ENCODE data around the gene HSPA12A.

Gene HSPA12A

DNA sequence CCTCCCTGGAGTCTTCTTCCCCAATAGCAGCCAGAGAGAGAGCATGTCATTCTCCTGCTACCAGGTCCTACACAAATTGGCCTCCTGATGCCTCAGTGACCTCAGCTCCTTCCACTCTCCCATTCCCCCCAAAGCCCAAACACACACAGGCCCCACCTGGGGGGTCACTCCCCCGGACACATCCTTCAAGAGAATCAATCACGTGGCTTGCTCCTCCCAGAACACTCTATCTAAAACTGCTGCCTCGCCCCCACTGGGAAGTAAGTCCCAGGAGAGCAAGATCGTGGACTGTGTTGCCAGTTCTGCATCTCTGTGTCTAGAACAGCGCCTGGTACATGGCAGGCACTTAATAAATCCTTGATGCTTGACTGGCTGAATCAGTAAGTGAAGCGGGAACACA lies 2.5 kb upstream of the HSPA12A start:
- no peak for DNase-seq (ENCODE audit: extremely low read depth in 1 of 2, low read depth in 1 of 2)

DNA sequence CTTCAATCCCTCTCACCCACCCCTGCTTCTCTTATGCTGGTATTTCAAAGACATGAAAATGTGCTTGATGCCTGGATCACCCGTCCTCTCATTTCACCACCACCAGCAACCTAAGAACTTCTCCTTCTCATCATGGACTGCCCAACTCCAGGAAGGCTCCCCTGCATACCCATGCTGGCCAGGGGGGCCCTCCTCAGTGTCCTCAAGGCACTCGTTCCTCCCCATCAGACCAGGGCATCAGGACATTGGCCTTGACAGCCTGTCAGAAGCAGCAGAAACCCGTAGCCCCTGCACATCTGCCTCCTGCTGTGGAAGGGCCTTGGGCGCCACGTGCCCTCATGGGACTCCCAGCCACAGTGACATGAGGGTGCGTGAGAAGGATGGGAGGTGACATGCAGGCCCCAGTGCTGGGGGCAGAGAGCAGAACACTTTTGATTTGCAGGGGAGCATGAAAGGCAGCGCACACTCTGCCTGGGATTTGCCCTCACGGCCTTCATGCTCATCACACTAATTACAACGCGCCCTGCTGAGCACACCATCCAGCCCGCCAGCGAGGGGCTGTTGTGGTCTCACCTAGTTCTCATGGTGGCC lies 1.9 kb upstream of the HSPA12A start:
- no peak for DNase-seq (ENCODE audit: extremely low read depth in 1 of 2, low read depth in 1 of 2)

DNA sequence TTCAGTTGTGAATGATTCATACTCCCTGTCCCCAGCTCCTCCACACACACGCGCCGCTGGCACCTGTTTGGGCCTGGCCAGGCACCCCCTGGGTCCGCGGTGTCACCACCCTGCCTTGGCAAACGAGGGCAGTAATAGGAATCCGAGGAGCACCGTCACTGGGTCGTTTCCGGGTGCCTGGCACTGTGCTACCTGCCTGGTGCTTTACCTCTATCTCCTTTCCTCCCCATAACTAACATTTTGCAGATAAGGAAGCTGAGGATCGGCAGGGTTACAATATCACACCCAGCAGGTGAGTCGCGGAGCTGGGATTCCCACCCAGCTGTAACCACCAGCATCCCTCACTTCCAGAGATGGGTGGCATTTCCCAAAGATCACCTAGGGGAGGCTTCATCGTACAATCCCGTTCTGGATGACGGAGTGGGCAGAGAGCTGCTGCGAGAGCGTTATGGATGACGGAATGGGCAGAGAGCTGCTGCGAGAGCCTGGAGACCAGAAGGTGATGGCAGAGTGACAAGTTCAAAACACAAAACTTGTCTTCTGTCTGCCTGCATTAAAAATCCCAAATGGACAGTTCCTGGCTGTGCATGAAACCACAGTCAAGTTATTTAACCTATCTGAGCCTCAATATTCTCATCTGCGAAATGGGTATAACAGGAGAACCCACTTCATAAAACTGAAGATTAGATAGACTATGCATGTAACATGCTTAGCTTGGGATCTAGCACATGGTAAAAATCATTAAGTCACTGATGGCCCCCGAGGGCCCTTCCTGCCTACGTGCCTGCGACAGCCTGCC lies 1.1 kb upstream of the HSPA12A start:
- DNase-seq (ENCODE audit: extremely low read depth in 1 of 2, low read depth in 1 of 2): no peak

DNA sequence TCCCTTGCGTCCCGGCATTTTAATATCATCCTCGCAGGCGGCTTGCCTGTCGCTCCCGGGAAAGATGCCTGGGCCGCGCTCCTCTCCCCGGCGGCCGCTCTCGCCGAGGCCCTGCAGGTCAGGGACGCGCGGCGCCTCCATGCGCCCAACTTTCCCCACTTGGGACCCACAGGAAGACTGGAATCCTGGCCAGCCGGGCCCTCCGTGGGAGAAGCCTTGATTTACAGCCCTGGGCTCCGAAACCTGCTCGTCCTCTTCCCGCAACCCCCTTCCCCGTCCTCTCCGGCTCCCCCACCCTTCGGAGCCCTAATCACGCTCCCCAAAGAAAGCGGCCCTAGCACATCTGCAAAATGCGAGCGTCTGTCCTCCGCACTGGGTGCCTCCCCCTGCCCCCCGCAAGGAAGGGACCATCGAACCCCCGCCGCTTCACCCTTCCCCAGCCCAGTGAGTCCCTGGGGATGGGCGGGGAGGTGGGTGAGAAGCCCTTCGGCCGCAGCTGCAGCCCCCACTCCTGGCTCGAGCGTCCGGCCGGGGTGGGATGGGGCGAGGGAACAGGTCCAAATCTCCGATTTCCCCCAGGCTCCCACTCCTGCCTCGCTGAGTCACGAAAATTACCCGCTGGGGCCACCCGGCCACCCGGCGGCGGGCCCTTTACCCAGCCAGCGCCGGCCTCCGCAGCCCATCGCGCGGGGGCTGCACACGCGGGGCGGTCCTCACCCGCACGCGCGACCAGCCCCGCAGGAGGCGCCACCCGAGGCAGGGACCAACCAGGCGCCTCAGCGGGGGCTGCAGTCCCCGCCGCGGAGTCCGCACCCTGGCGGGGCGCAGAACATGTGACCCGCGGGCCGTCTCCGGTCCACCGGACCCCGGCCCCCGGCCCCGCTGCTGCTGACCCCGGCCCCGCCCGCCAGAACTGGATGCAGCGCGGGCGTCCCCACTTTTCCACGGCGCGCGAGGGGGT lies 695 bp downstream of the HSPA12A start:
- DNase-seq (ENCODE audit: extremely low read depth in 1 of 2, low read depth in 1 of 2): no peak

DNA sequence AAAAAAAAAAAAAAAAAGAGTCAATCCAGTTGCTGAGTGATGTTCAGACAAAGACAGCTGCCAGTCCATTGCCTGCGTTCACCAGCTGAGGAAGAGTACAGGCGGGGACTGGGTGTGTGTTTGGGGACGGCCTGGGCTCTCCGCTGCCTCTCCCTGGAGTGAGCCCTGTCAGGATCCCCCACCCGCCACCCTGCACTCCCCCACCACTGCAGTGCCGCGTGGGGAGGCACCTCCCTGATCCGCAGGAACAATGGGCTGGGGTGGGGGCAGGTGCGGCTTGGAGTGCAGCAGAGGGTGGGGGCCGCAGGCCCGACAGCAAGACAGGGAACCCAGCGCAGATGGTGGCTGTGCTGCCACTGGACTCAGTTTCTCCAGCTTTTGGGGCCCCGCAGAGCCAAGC lies 1.4 kb downstream of the HSPA12A start:
- no peak for DNase-seq (ENCODE audit: extremely low read depth in 1 of 2, low read depth in 1 of 2)

DNA sequence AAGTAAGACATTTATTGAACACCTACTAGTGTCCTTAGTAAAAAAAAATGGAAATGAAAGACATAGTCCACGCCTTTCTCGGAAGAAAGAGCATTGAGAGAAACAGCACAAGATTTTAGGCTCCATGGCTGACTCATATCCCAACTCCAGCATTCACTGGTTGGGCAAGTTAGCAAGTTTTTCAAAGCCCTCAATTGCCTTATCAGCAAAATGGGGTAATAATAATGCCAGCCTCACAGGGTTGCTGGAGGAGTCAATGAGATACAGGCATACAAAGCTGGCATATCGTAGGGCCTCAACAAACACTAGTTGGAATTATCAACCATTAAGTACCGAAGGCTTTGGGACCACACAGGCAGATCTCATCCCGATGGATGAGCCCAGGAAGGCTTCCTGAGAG lies 4.0 kb downstream of the HSPA12A start:
- no peak for DNase-seq (ENCODE audit: extremely low read depth in 1 of 2, low read depth in 1 of 2)

DNA sequence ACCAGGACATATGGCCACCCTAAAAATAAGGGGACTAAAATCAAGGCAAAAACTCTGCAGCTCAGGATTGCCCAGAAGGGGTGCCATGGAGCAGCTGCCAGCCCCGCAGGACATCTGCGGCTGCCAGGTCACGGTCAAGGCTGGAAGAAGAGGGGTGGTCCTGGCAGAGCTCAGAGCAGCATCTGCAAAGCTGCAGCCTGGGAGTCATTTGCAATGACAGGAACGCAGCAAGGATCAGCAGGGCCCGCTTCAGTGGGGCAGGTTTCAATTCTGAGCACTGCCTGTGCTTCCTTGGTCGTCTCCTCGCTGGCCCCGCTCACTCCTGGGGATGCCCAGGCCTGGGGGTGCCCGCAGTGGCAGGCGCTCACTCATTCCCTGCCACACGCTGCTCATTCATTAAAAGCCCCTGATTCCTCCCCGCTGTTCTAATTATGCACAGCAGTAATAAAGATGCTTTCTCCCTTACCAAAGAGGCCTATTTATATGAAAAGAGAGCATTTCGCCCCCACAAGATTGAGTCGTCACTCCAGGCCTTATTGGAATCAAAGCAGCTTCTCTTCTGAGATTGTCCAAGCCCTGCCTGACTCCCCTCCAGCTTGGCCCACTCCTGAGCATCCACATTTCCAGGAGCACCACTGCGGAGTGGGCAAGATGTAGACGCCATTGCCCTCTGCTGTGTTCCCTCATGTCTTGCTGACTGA lies 4.6 kb downstream of the HSPA12A start:
- DNase-seq (ENCODE audit: extremely low read depth in 1 of 2, low read depth in 1 of 2): no peak

DNA sequence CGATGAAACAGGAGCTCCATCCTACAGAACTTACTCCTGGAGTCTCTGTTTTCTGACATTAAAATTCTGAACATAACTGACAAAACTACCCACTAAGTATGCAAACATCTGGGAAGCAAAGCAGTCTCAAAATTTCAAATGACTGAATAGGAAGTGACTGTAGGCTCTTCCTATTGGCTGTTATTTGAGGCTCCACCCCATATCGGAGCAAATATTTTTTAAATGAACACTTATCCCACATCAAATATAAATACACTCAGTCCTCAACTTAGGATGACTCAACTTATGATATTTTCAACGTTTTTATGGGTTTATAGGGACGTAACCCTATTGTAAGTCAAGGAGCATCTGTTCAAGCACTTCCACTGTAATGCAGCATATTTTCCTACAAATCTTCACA lies 8.8 kb downstream of the HSPA12A start:
- no peak for DNase-seq (ENCODE audit: extremely low read depth in 1 of 2, low read depth in 1 of 2)

DNA sequence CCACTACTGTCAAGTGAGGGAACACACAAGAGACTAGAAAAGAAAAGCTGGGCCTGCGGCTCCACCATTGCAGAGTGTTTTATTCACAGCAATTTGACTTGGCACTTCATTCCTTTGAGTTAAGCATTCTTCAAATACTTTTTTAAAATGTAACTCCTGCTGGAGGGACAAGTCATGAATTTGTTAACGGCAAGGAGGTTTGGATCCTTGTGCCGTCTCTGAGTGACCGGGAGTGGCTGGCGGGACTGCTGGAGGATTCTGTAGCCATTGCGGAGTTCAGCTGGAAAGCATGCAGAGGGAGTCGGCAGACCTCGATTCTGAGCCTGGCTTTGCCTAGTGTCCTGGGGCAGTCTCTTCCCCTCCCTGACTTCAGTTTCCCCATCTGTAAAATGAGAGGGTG lies 9.8 kb downstream of the HSPA12A start:
- no peak for DNase-seq (ENCODE audit: extremely low read depth in 1 of 2, low read depth in 1 of 2)

DNA sequence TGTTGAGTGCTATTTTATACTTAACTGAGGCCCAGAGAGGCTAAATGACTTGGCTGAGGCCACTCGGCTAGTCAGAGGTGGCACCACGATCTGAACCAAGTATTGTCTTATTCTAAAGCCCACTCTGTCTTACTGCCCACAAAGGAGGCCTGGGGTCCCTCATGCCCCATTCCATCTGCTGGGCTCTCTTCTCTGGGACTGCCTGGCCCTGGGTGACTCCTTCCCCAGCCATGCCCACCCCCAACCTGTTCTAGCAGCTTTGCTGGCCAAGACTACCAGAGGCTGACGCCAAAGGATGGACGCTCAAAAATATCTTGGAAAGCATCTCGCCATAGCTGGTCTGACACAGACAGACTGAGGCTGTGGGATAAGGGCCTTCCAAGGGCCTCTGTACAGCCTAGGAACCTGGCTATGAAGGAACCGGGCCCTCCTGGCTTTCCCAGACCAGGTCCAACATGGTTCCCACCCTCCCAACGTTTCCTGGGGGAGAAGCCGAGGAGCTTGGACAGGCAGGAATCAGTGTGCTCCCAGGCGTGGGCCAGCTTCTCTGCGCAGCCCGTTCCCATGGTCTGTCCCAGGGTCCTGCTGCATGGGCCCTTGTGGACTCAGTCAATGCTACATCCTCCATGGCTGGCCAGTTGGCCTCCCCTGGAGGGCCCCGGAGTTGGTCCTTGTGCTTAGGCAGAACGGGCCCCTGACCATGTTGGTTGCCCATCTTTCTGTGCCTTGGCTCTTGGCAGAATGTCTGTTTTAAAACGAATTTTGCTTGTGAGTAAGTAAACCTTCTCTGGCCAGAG lies 11.7 kb downstream of the HSPA12A start:
- DNase-seq (ENCODE audit: extremely low read depth in 1 of 2, low read depth in 1 of 2): no peak

DNA sequence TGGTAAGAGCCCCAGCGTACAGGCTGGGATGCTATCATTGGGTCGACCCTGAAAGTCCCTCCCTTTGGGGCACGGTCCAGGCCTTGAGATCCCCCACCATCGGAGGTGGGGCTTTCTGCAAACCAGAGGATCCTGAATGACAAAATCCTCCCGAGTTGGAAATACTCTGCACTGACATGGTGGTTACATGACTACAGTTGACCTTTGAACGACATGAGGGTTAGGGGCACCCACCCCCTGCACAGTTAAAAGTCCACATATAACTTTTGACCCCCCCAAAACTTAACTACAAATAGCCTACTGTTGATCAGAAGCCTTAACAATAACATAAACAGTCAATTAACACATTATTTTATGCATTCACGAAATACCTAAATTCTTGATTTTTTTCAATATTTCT lies 13.1 kb downstream of the HSPA12A start:
- no peak for DNase-seq (ENCODE audit: extremely low read depth in 1 of 2, low read depth in 1 of 2)

DNA sequence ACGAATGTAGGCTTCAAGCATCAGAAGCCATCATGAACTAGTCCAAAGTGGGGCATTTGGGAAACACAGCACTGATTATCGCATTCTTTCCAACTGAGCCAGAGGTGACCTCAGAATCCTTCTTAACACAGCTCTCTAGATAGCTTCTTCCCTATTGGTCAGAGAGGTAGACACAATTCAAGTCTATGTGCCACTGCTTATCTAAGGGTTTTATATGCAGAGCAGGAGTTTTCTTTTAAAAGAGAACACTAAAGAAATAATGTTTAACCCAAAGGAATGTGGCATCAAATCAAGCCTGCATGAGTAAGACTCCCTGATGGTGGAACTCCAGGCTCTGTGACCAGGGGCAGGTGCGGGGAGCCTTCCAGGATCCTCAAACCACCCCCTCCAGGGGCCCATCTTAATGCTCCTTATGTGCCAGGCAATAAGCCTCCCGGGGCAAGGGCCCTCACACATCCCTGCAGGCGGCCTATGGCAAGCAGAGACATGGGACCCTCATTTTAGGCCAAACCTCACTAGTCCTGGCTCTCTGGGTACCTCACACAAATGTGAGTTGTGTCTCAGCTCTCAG lies 13.8 kb downstream of the HSPA12A start:
- no peak for DNase-seq (ENCODE audit: extremely low read depth in 1 of 2, low read depth in 1 of 2)

DNA sequence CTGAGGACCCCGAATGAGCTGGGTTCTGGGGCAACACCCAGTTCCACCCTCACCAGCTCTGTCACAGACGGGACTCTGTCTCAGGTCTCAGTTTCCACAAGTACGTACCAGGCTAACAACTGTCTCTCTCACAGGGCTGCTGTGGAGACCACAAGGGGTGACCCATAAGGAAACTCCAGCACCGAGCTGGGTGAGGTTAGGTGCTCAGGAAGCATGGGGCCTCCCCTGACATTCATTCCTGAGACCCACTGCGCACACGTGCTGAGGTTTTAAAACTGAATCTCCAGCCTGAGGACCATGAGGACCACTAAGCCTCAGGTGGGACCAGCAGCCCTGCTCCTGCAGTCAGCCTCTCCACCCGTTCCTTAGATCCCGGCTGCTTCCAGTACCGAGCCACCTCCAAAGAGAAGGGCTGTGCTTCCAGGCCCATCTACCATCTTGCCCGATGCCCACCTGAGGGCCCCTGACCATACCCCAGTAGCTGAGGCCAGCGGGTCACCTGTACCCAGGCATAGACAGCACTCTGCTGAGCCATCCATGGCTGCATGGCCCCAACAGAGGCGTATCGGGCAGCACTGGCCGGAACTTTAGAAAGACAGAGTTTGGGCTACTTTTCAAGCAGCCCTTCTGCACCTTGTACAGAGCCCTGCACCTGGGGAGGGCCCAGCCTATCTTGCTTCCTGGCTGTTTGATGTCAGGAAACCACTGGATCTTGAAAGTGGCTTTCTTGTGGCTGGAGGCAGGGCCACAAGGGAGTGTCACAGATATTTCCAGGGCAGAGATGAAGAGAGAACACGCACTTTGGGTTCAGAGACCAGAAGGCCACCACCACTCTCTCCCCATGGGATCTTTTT lies 18.7 kb downstream of the HSPA12A start:
- DNase-seq (ENCODE audit: extremely low read depth in 1 of 2, low read depth in 1 of 2): no peak

DNA sequence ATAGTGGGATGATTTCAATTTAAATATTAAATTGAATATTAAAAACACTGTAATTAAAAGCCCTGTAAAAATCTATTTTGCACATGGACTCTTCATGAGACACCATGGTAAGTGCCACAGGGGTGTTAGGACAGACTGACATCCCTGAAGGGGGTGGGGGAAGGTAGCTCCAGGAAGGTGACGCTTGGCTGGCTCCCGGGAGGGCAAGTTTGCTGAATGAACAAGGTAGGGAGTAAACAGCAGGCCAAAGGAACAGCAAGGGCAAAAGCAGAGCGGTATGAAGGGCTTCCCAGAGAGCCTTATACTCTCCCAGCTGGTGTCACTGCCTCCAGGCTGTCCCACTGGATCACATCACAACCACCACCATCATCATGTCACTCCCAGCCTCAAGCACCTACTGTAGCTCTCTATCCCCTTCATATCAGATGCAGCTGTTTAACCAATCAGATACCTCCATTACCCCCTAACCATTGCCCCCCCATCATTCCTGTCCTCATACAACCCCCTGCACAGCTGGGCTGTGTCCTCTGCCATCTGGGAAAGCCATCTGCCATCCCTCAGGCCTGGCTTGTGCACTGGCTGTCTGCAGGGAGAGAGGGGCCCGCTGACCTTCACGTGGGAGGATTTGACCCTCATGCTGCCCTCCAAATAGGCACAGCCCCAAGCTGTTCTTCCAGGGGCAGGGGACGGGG lies 19.5 kb downstream of the HSPA12A start:
- DNase-seq (ENCODE audit: extremely low read depth in 1 of 2, low read depth in 1 of 2): no peak

DNA sequence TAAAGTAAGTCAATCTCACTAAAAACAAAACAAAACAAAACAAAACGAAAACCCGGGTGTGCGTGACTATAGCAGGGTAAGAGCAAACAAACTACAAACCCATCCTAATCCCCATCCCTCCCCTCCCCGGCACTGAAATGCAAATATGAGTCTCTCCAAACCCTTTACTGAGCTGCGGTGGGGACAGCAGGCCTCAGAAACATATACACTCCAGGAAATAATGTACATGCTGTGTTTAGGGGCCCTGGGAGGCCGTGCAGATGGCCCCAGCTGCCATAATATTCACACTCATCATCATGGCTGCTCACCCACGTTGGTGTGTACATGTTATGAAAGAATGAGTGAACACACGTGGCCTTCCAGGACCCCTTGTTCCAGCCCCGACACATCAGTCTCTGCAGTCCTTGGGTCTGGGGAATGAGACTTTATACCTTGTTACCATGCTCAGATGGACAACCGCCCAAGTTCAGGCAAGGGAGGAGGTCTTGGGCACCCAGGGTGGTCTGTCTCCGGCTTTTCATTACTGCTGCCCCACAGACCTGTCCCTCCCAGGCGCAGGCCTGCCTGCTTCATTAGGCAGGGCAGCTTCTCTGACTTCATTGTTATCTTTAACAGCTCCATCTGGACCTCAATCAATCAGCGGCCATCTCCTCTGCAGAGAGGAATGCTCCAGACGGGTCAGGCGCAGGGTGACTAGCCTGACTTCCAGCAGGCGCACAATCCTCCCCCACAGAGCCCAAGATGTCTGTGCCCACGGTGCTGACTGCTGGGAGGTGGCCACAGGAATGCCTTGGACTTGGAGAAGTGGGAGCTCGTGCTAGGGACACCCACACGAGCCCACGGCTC lies 20.6 kb downstream of the HSPA12A start:
- DNase-seq (ENCODE audit: extremely low read depth in 1 of 2, low read depth in 1 of 2): no peak

DNA sequence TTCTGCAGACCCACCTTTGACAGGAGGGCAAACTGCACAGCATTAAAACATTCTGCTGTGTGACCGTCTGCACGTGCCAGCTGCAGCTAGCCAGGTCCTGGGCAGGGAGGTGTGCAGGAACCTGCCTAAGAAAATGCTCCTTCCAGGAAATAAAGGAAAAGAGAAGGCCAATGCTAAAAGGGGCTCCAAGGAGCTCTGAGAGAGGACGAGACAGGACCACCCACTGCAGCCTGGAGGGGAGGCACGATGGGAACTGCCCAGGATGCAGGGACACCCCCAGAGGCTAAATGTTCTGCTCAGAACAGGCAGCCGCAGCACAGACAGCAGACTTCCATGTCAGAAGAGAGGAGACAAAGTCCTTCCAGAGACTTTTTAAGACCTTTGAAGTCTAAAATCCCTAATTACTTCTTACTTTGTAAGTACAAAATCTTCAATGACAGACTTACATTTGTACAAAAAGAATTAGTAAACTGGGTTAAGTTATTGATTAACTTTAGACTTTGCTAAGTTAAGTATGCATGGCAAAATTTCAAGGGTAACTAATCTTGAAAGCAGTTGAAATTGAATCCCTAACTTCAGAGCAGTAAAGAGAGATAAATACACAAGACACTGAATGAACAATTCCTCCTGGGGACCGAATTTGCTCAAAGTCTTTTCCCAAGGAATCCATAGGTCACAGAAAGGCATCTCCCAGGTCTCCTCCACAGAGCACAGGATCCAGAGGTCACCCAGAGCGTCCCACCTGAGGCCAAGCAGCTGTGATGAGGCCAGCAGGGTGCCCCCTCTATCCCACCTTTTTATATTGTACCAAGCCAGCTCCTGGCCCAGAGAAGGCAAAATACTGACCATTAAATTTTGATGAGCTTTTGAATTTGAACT lies 21.5 kb downstream of the HSPA12A start:
- DNase-seq (ENCODE audit: extremely low read depth in 1 of 2, low read depth in 1 of 2): no peak

DNA sequence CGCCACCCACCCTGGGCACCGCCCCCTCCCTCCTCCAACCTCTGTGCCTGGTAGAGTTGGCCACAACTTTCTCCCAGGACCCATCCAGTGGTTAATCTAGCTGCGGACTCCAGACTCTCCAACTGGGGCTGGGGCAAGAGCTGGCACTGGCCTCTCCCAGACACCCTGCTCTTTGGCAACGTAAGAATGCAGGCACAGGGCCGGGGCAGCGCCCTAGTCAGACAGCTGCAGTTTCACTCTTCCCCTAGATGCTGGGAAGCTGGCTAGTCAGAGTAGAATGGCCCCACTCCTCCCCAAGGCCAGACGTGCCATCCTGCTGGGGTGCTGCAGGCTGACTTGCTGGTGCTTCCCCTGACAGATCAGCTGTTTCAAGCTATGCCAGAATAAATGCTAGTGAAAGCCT lies 22.1 kb downstream of the HSPA12A start:
- DNase-seq (ENCODE audit: extremely low read depth in 1 of 2, low read depth in 1 of 2): no peak
